Parathyroid adenoma (tissue), 2 donors: ENCODE data around the gene BRD4.

Experiments
- H2AFZ ChIP-seq: fragments of 300-600 bp; sonication (generic); one replicate; pipeline ENCODE4 v1.7.0; 2017; ENCODE audit warnings: antibody characterized with exemption, mild to moderate bottlenecking
- H3K27ac ChIP-seq: fragments of 300-600 bp; sonication (generic); one replicate; pipeline ENCODE4 v1.7.0; 2017
- H3K27me3 ChIP-seq: fragments of 300-600 bp; sonication (generic); one replicate; pipeline ENCODE4 v1.7.0; 2017; ENCODE audit warnings: low read length; ENCODE audit not compliant: control insufficient read depth, insufficient read depth
- H3K36me3 ChIP-seq: fragments of 300-600 bp; sonication (generic); one replicate; pipeline ENCODE4 v1.7.0; 2017; ENCODE audit warnings: low read length; ENCODE audit not compliant: control insufficient read depth, insufficient read depth
- H3K4me1 ChIP-seq: fragments of 300-600 bp; sonication (generic); one replicate; pipeline ENCODE4 v1.7.0; 2017; ENCODE audit warnings: control low read depth
- H3K4me2 ChIP-seq: fragments of 300-600 bp; sonication (generic); one replicate; pipeline ENCODE4 v1.7.0; 2017; ENCODE audit warnings: low read length
- H3K4me3 ChIP-seq: fragments of 300-600 bp; sonication (generic); one replicate; pipeline ENCODE4 v1.7.0; 2017; ENCODE audit warnings: low read depth, low read length
- H3K79me2 ChIP-seq: fragments of 300-600 bp; sonication (generic); one replicate; pipeline ENCODE4 v1.7.0; 2017; ENCODE audit warnings: control low read depth
- H3K9ac ChIP-seq: fragments of 300-600 bp; sonication (generic); one replicate; pipeline ENCODE4 v1.7.0; 2017; ENCODE audit warnings: mild to moderate bottlenecking
- H3K9me3 ChIP-seq: fragments of 300-600 bp; sonication (generic); one replicate; pipeline ENCODE4 v1.7.0; 2017; ENCODE audit warnings: low read length; ENCODE audit not compliant: control insufficient read depth
- CTCF ChIP-seq: fragments of 300-600 bp; sonication (generic); IDR thresholded peaks from one replicate; pipeline ENCODE4 v1.7.0; 2017; ENCODE audit warnings: antibody characterized with exemption, mild to moderate bottlenecking
- donor health status: primary hyperparathyroidism.

BRD4 gene

GRCh38 chr19:15274477-15274876, 57.9 kb downstream of the BRD4 start:
- no peak for TF ChIP-seq CTCF
- Histone ChIP-seq H3K4me3 (no peak overlapping the region), H3K36me3 (no peaks in the 10 kb centered on the region), H3K27me3 (no peaks in the 10 kb centered on the region), H3K4me2 (no peak overlapping the region), H3K4me1 (peaks cover 21% of the 10 kb centered on the region), H2AFZ (no peak overlapping the region), H3K9me3 (no peaks in the 10 kb centered on the region), H3K27ac (no peak overlapping the region), H3K9ac (no peak overlapping the region), H3K79me2 (peaks cover 93% of the 10 kb centered on the region)

- H3K4me1 ChIP-seq, result peaks cover 23% of the 10 kb centered on the region
- no peaks in the 10 kb centered on the region for H3K36me3 ChIP-seq
- H3K9ac ChIP-seq, result no peak overlapping the region
- H3K27me3 ChIP-seq, result no peaks in the 10 kb centered on the region
- no peak overlapping the region for H3K4me2 ChIP-seq
- H3K4me3 ChIP-seq, result no peak overlapping the region
- peaks cover 70% of the 10 kb centered on the region for H3K79me2 ChIP-seq
- no peak for TF ChIP-seq CTCF
- no peak overlapping the region for H2AFZ ChIP-seq
- no peak overlapping the region for H3K27ac ChIP-seq
- no peaks in the 10 kb centered on the region for H3K9me3 ChIP-seq
These were observed 62.5 kb downstream of the BRD4 start for GRCh38 chr19:15269806-15270205.

- Histone ChIP-seq H3K9ac (no peak overlapping the region), H3K27ac (no peak overlapping the region), H3K79me2 (peaks cover 70% of the 10 kb centered on the region), H2AFZ (no peak overlapping the region), H3K4me3 (no peak overlapping the region), H3K36me3 (no peaks in the 10 kb centered on the region), H3K27me3 (no peaks in the 10 kb centered on the region), H3K9me3 (no peaks in the 10 kb centered on the region), H3K4me1 (peaks cover 23% of the 10 kb centered on the region), H3K4me2 (no peak overlapping the region)
- TF ChIP-seq CTCF, result no peak
These were observed 63.4 kb downstream of the BRD4 start for GRCh38 chr19:15268928-15269253.

- Histone ChIP-seq H3K79me2 (peaks cover 69% of the 10 kb centered on the region), H3K9me3 (no peaks in the 10 kb centered on the region), H3K9ac (no peak overlapping the region), H3K4me3 (no peak overlapping the region), H3K36me3 (no peaks in the 10 kb centered on the region), H3K27me3 (no peaks in the 10 kb centered on the region), H3K4me2 (no peak overlapping the region), H2AFZ (no peak overlapping the region), H3K4me1 (peaks cover 23% of the 10 kb centered on the region), H3K27ac (no peak overlapping the region)
- no peak for TF ChIP-seq CTCF
These were observed 64.0 kb downstream of the BRD4 start for GRCh38 chr19:15268192-15268927.

- no peaks in the 10 kb centered on the region for H3K9me3 ChIP-seq
- H3K9ac ChIP-seq, result no peak overlapping the region
- H3K27me3 ChIP-seq, result no peaks in the 10 kb centered on the region
- no peaks in the 10 kb centered on the region for H3K36me3 ChIP-seq
- H3K79me2 ChIP-seq, result peaks cover 63% of the 10 kb centered on the region
- no peak overlapping the region for H3K4me2 ChIP-seq
- H2AFZ ChIP-seq, result no peak overlapping the region
- TF ChIP-seq CTCF, result no peak
- H3K4me3 ChIP-seq, result no peak overlapping the region
- no peak overlapping the region for H3K27ac ChIP-seq
- peaks cover 21% of the 10 kb centered on the region for H3K4me1 ChIP-seq
These were observed 65.7 kb downstream of the BRD4 start for GRCh38 chr19:15266683-15267082.
